Neural cell (in vitro differentiated cells): ENCODE results near the gene MED16. TPM values are rescaled to one million over a fixed set of nuclear protein-coding genes. Genes with fewer than 3 reads are reported as not detected.

Experiments used
- H2AFZ ChIP-seq: fragments of 200-600, 300-800 bp; sonication (generic), shearing (Covaris generic); 2 replicates; pipeline ENCODE4 v1.6.0; 2014; ENCODE audit warnings: low read depth, mild to moderate bottlenecking, antibody characterized with exemption, low read length, moderate library complexity
- H3F3A ChIP-seq: fragments of 200-600 bp; shearing (Covaris generic); 2 replicates; pipeline ENCODE4 v1.6.1; 2016; ENCODE audit warnings: mild to moderate bottlenecking, moderate library complexity, mixed read lengths, antibody characterized with exemption, low read length; ENCODE audit not compliant: insufficient read depth, poor library complexity, severe bottlenecking
- H3K27ac ChIP-seq: fragments of 200-600, 300-800 bp; sonication (generic), shearing (Covaris generic); 2 replicates; pipeline ENCODE4 v1.5.1; 2014; ENCODE audit warnings: mild to moderate bottlenecking, low read length, moderate library complexity
- H3K27me3 ChIP-seq: fragments of 300-800, 200-600 bp; sonication (generic), shearing (Covaris generic); 2 replicates; pipeline ENCODE4 v1.6.0; 2014; ENCODE audit warnings: mild to moderate bottlenecking, low read depth, low read length, moderate library complexity; ENCODE audit not compliant: insufficient read depth
- H3K36me3 ChIP-seq: fragments of 300-800, 200-600 bp; sonication (generic), shearing (Covaris generic); 2 replicates; pipeline ENCODE4 v1.5.1; 2014; ENCODE audit warnings: mild to moderate bottlenecking, antibody characterized with exemption, low read length, moderate library complexity; ENCODE audit not compliant: insufficient read depth
- H3K4me2 ChIP-seq: fragments of 300-800, 200-600 bp; sonication (generic), shearing (Covaris generic); 2 replicates; pipeline ENCODE4 v1.6.0; 2014; ENCODE audit warnings: mild to moderate bottlenecking, low read length
- H3K4me3 ChIP-seq: fragments of 300-800, 200-600 bp; sonication (generic), shearing (Covaris generic); 2 replicates; pipeline ENCODE4 v1.5.1; 2014; ENCODE audit warnings: mild to moderate bottlenecking, low read length, moderate library complexity
- H3K79me2 ChIP-seq: fragments of 200-600 bp; shearing (Covaris generic); replicated peaks from 2 replicates; pipeline ENCODE4 v1.6.0; 2014; ENCODE audit warnings: mild to moderate bottlenecking, low read length, moderate library complexity; ENCODE audit not compliant: insufficient read depth
- H3K9ac ChIP-seq: fragments of 300-800, 200-600 bp; sonication (generic), shearing (Covaris generic); 2 replicates; pipeline ENCODE4 v1.6.1; 2016; ENCODE audit warnings: mild to moderate bottlenecking, low read length, mixed read lengths
- H3K9me2 ChIP-seq: fragments of 200-600 bp; shearing (Covaris generic); 2 replicates; pipeline ENCODE4 v1.6.1; 2016; ENCODE audit warnings: mild to moderate bottlenecking, low read length, mixed read lengths; ENCODE audit not compliant: insufficient read depth
- H3K9me3 ChIP-seq: fragments of 200-600, 300-800 bp; sonication (generic), shearing (Covaris generic); 2 replicates; pipeline ENCODE4 v1.6.1; 2016; ENCODE audit warnings: mild to moderate bottlenecking, mixed run types, low read length, moderate library complexity, mixed read lengths
- H4K20me1 ChIP-seq: fragments of 200-600 bp; shearing (Covaris generic); 2 replicates; pipeline ENCODE4 v1.6.1; 2016; ENCODE audit warnings: mild to moderate bottlenecking, mixed run types; ENCODE audit not compliant: insufficient read depth
- EP300 ChIP-seq: fragments of 450-650 bp; conservative IDR thresholded peaks from 2 replicates; pipeline ENCODE4 v1.6.1; 2014; ENCODE audit warnings: antibody characterized with exemption, mild to moderate bottlenecking, moderate library complexity; ENCODE audit not compliant: poor library complexity, severe bottlenecking
- EZH2 ChIP-seq: fragments of 200-600, 300-800 bp; shearing (Covaris generic), sonication (generic); IDR thresholded peaks from 2 replicates; pipeline ENCODE4 v1.6.1; 2014; ENCODE audit warnings: antibody characterized with exemption, low read length, borderline replicate concordance, mild to moderate bottlenecking; ENCODE audit not compliant: insufficient read depth, poor library complexity, severe bottlenecking
- MXI1 ChIP-seq: fragments of 450-650 bp; conservative IDR thresholded peaks from 2 replicates; pipeline ENCODE4 v1.6.1; 2014; ENCODE audit warnings: antibody characterized with exemption, mild to moderate bottlenecking; ENCODE audit not compliant: poor library complexity, severe bottlenecking
- POLR2AphosphoS5 ChIP-seq: IDR thresholded peaks from 2 replicates; pipeline ENCODE4 v1.6.1; 2012
- RAD21 ChIP-seq: fragments of 450-650 bp; conservative IDR thresholded peaks from 2 replicates; pipeline ENCODE4 v1.6.1; 2014; ENCODE audit warnings: antibody characterized with exemption, mild to moderate bottlenecking, moderate library complexity
- SMC3 ChIP-seq: fragments of 450-650 bp; conservative IDR thresholded peaks from 2 replicates; pipeline ENCODE4 v1.6.1; 2014; ENCODE audit warnings: antibody characterized with exemption, mild to moderate bottlenecking, moderate library complexity; ENCODE audit not compliant: poor library complexity
- TAF1 ChIP-seq: IDR thresholded peaks from 2 replicates; pipeline ENCODE4 v1.6.1; 2012; ENCODE audit warnings: low read depth
- polyA plus RNA-seq: library from polyadenylated mRNA; depleted of rRNA; stranded (reverse); fragments of >200 nt; gene quantifications from 2 replicates; pipeline ENCODE4 v1.2.3, GENCODE V29; 2014
- TF ChIP-seq, protein P1 (sequence below): fragments of 450-650 bp; IDR thresholded peaks from 2 replicates; pipeline ENCODE4 v1.5.1; 2014; ENCODE audit warnings: antibody characterized with exemption, mild to moderate bottlenecking, moderate library complexity; ENCODE audit not compliant: poor library complexity, severe bottlenecking
- TF ChIP-seq, protein P2 (sequence below): IDR thresholded peaks from 2 replicates; pipeline ENCODE4 v1.6.1; 2012; ENCODE audit warnings: borderline replicate concordance

MED16 gene
- polyA plus RNA-seq, 1 donor from 2014 or later, result 13.3 TPM

GRCh38 chr19:867855-868457 is 25.0 kb downstream of the MED16 start:
- no peaks in the 10 kb centered on the region for H3K27me3 ChIP-seq
- no peaks in the 10 kb centered on the region for H3K36me3 ChIP-seq
- no peaks in the 10 kb centered on the region for H3K79me2 ChIP-seq
- no peak overlapping the region for H3K4me2 ChIP-seq
- no peaks in the 10 kb centered on the region for H3K9me2 ChIP-seq
- H3K4me3 ChIP-seq, result no peak overlapping the region
- no peak overlapping the region for H3K9ac ChIP-seq
- H3K9me3 ChIP-seq, result no peaks in the 10 kb centered on the region
- TF ChIP-seq EP300 (no peak), SMC3 (no peak), TAF1 (no peak), POLR2AphosphoS5 (no peak), RAD21 (no peak), MXI1 (no peak), EZH2 (no peak)
- TF ChIP-seq, protein P1, sequence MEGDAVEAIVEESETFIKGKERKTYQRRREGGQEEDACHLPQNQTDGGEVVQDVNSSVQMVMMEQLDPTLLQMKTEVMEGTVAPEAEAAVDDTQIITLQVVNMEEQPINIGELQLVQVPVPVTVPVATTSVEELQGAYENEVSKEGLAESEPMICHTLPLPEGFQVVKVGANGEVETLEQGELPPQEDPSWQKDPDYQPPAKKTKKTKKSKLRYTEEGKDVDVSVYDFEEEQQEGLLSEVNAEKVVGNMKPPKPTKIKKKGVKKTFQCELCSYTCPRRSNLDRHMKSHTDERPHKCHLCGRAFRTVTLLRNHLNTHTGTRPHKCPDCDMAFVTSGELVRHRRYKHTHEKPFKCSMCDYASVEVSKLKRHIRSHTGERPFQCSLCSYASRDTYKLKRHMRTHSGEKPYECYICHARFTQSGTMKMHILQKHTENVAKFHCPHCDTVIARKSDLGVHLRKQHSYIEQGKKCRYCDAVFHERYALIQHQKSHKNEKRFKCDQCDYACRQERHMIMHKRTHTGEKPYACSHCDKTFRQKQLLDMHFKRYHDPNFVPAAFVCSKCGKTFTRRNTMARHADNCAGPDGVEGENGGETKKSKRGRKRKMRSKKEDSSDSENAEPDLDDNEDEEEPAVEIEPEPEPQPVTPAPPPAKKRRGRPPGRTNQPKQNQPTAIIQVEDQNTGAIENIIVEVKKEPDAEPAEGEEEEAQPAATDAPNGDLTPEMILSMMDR, result no peak
- TF ChIP-seq, protein P2, sequence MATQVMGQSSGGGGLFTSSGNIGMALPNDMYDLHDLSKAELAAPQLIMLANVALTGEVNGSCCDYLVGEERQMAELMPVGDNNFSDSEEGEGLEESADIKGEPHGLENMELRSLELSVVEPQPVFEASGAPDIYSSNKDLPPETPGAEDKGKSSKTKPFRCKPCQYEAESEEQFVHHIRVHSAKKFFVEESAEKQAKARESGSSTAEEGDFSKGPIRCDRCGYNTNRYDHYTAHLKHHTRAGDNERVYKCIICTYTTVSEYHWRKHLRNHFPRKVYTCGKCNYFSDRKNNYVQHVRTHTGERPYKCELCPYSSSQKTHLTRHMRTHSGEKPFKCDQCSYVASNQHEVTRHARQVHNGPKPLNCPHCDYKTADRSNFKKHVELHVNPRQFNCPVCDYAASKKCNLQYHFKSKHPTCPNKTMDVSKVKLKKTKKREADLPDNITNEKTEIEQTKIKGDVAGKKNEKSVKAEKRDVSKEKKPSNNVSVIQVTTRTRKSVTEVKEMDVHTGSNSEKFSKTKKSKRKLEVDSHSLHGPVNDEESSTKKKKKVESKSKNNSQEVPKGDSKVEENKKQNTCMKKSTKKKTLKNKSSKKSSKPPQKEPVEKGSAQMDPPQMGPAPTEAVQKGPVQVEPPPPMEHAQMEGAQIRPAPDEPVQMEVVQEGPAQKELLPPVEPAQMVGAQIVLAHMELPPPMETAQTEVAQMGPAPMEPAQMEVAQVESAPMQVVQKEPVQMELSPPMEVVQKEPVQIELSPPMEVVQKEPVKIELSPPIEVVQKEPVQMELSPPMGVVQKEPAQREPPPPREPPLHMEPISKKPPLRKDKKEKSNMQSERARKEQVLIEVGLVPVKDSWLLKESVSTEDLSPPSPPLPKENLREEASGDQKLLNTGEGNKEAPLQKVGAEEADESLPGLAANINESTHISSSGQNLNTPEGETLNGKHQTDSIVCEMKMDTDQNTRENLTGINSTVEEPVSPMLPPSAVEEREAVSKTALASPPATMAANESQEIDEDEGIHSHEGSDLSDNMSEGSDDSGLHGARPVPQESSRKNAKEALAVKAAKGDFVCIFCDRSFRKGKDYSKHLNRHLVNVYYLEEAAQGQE, result no peak
- no peaks in the 10 kb centered on the region for H3F3A ChIP-seq
- no peak overlapping the region for H2AFZ ChIP-seq
- H4K20me1 ChIP-seq, result no peaks in the 10 kb centered on the region
- no peak overlapping the region for H3K27ac ChIP-seq

DNA sequence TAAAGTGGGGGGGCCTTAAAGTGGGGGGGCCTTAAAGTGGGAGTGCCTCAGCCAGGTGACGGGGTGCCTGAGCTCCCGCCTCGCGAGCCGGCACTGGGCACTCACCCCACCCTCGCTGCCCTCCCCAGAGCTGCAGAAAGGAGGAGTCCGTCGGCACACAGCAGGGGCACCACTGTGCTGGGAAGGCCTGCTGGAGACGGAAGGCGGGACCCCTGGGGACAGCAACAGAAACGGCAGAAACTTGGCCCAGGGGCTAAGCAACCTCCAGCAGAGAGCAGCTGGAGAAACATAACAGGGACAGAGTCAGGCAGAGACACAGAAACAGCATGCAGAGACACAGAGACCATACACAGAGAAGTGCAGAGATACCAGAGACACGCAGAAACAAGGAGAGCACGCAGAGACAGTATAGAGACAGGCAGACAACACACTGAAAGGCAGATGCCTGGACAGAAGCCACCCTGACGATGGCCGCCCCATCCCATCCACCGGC is 25.6 kb downstream of the MED16 start:
- Histone ChIP-seq H3K9me3 (no peaks in the 10 kb centered on the region), H3K27ac (no peak overlapping the region), H3K79me2 (no peaks in the 10 kb centered on the region), H3K36me3 (no peaks in the 10 kb centered on the region), H3K27me3 (no peaks in the 10 kb centered on the region), H3K4me2 (no peak overlapping the region), H2AFZ (no peak overlapping the region), H4K20me1 (no peaks in the 10 kb centered on the region), H3F3A (no peaks in the 10 kb centered on the region), H3K9ac (no peak overlapping the region), H3K4me3 (no peak overlapping the region), H3K9me2 (no peaks in the 10 kb centered on the region)
- no peak for TF ChIP-seq RAD21
- TF ChIP-seq, protein P1, result no peak
- no peak for TF ChIP-seq POLR2AphosphoS5
- TF ChIP-seq SMC3, result no peak
- TF ChIP-seq MXI1, result no peak
- no peak for TF ChIP-seq TAF1
- TF ChIP-seq EZH2, result no peak
- TF ChIP-seq, protein P2, result no peak
- TF ChIP-seq EP300, result no peak
